ENCODE results near the gene PTPRE.

- TF ChIP-seq POLR2AphosphoS5 (IDR thresholded peaks at IDR 0.05; ENCODE audit: low read depth, low read length) (no peak), TAF1 (IDR thresholded peaks at IDR 0.05; ENCODE audit: low read depth, low read length) (no peak), POLR2A (IDR thresholded peaks at IDR 0.05; ENCODE audit: low read depth, low read length) (no peak), PAX5 (IDR thresholded peaks at IDR 0.05; ENCODE audit: insufficient read depth, low read length, severe bottlenecking) (no peak), SPI1 (IDR thresholded peaks at IDR 0.05; ENCODE audit: low read depth, low read length) (no peak)
These were observed 79.9 kb downstream of the PTPRE start for GRCh38 chr10:127986531-127987466.
